ENCODE data around the gene PCID2.

PCID2 gene

DNA sequence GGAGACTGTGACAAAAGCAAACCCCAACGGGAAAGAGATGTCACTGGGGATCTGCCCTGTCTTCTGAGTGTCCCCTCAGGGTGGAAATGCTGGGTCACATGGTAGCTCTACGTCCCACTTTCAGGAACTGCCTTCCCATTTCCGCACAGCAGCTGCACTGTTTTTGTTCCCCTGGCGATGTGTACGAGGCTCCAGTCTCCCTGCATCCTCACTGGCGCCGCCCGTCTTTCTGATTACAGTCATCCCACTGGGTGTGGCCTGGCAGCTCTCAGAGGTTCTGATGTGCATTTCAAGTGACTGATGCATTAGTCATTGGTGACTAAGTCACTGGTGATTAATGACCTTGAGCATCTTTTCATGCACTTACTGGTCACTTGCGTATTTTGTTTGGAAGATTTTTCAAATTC, 21.2 kb downstream of the PCID2 start:
- DNase-seq (ENCODE audit: low read depth) = peak; percentile 47

GRCh38 chr13:113186061-113186900, 22.2 kb downstream of the PCID2 start:
- no peak for DNase-seq (ENCODE audit: low read depth)

DNA sequence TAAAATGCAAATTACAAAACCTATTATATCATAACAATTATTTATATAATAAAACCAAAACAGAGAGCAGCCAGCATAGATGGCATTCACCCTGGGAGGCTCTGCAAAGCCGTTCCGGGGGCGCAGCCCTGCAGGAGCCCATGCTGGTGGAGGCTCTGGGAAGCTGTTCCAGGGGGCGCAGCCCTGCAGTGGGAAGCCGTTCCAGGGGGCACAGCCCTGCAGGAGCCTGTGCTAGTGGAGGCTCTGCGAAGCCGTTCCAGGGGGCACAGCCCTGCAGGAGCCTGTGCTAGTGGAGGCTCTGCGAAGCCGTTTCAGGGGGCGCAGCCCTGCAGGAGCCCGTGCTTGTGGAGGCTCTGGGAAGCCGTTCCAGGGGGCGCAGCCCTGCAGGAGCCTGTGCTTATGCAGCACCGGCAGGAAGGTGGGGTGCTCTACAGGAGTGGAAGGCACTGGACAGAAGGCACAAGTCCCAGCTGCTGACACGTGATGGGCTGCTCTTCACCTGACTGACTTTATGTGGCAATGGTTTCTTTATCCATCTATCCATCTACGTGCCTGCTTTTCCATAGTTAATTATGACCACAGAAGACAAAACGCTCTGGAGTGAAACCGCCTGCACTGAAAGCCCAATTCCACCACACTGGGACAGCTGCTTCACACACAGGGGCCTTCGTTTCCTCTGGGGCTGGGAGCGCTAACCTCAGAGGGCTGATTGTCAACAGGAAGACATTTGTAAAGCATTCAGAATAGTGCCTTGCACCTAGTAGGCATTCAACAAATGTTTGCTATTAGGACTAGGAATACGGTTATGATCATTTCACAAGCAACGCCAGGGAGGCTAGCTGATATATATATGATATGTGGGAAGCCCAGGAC, 23.7 kb downstream of the PCID2 start:
- DNase-seq (ENCODE audit: low read depth) = no peak

GRCh38 chr13:113183450-113184129, 24.9 kb downstream of the PCID2 start:
- no peak for DNase-seq (ENCODE audit: low read depth)

DNA sequence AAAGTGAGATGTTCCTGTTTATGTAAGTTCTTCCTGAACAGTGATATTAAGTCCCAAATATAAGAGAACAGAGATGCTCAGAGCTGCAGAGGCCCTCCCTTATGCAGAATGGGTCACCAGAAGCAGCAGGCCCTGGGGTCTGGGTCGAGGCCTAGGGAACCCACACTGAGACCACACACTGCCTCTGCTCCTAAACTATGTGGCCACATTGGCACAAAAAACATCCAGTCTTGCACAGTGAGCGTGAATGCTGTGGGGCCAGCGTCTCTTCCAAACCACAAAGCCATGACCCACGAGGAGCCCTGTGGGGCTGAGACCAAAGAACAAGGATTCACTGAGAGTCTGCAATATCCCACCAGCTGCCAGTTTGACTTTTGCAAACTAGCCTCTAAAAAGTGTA, 26.4 kb downstream of the PCID2 start:
- no peak for DNase-seq (ENCODE audit: low read depth)

GRCh38 chr13:113179374-113180230, 28.9 kb downstream of the PCID2 start:
- DNase-seq (ENCODE audit: low read depth) = no peak

GRCh38 chr13:113178896-113179167, 29.6 kb downstream of the PCID2 start:
- DNase-seq (ENCODE audit: low read depth) = no peak

- no peak for DNase-seq (ENCODE audit: low read depth)
Observed at GRCh38 chr13:113178070-113178895, 30.2 kb downstream of the PCID2 start.

DNA sequence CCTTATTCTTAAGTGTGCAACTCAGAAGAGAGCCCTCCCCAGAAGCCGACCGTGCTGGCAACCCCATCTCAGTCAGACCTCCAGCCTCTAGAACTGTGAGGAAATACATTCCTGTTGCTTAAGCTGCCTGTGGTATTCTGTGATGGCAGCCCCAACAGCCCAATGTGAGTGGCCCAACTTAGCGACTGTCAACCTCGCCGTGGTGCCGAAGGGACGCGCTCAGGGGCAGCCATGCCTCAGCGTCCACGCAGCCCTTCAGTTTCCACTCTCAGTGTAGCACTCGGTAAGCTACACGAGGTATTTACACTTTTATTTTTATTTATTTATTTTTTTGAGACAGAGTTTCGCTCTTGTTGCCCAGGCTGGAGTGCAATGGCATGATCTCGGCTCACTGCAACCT, 31.6 kb downstream of the PCID2 start:
- DNase-seq (ENCODE audit: low read depth) = no peak

DNA sequence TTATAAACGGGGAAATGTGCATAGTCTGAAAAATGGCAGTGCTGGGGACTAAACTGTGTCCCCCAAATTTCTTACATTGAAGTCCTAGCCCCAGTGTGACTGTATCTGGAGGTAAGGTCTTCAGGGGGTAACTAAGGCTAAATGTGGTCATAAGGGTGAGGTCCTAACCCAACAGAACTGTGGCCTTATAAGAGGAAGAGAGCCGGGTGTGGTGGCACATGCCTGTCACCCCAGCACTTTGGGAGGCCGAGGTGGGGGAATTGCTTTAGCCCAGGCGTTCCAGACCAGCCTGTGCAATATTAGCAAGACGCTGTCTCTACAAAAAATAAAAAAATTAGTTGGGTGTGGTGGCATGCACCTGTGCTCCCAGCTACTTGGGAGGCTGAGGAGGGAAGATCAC, 32.2 kb downstream of the PCID2 start:
- DNase-seq (ENCODE audit: low read depth) = no peak

- DNase-seq (ENCODE audit: low read depth) = no peak
Observed at GRCh38 chr13:113172419-113172926, 36.0 kb downstream of the PCID2 start.

DNA sequence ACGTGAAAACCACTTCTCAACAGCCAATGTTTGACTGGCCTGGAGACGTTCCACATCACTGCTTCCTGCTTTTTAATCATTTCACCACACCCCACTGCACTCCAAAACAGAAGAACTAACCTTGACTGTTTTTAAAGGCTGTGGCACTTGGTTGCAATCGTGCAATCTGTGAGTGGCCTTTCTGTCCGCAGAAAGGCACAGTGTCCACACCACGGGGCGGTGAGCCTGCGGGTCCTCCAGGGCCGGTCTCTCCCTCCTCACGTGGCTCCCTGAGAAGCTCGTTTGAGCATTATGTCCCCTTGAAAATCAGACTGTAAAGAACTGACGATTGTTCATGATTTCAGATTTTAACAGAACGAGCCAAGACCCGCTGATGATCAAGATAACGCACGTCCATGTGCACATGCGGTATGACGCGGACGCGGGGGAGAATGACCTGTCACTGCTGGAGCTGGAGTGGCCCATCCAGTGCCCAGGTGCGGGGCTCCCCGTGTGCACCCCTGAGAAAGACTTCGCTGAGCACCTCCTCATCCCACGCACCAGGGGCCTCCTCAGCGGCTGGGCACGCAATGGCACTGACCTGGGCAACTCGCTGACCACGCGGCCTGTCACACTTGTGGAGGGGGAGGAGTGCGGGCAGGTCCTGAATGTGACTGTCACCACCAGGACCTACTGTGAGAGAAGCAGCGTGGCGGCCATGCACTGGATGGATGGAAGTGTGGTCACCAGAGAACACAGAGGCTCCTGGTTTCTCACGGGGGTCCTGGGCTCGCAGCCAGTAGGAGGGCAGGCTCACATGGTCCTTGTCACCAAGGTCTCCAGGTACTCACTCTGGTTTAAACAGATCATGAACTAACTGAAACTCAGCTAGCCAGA, 37.0 kb downstream of the PCID2 start:
- no peak for DNase-seq (ENCODE audit: low read depth)

DNA sequence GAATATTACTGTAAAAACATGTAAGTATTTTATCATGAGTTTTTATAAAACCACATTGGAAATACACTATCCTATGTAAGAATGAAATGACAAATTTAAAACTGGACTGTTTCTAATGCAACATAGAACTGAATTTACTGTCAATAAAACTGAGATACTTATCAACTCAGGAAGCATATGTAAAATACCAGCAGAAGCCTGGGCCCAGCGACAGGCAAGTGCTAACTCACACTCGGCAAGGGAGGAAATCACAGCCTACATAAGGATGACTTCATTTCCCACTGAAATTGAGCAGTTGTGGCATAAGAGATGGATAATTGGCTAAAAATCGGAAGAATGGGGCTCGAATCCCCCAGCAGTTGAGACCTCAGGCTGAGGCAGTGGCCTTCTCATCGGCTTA, 38.0 kb downstream of the PCID2 start:
- no peak for DNase-seq (ENCODE audit: low read depth)

DNA sequence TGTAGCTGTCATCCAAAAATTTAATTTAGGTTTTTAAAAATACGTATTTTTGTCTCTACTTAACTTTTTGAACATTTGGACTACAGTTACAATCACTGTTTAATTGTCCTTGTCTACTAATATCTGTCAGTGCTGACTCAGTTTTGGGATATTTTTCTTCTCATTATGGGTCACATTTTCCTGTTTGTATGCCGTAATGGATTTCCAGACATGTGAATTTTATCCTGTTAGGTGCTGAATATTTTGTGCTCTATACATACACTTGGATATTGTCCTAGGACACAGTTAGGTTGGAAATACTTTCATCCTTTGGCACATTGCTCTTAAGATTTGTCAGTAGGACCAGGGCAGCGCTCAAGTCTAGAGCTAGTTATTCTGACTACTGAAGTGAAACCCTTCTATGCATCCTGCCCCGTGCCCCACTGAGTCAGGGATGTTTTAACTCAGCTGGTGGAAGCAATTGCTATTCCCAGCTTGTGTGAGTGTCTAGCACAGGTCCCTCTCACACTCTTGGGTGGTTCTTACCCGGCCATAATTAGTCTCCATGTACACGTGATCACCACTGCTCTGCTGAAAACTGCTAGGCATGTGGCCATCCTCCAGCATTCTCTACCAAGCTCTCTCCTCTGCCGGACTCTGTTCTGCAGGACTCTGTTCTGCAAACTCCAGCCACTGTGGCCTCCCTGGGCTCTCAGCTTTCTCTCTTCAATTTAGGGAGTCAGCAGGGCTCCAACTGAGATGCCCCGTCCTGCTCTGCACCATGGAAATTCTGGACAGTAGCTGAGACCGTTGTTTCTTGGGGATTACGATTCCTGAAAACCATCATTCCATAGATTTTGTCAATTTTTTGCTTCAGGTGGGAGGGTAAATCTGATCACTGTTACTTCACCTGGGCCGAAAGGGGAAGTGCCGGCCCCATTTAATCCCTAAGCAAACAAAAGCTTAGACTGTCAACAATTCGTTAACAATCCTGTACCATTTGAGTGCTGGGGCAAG, 38.9 kb downstream of the PCID2 start:
- DNase-seq (ENCODE audit: low read depth) = no peak

GRCh38 chr13:113168211-113168610, 40.3 kb downstream of the PCID2 start:
- no peak for DNase-seq (ENCODE audit: low read depth)

DNA sequence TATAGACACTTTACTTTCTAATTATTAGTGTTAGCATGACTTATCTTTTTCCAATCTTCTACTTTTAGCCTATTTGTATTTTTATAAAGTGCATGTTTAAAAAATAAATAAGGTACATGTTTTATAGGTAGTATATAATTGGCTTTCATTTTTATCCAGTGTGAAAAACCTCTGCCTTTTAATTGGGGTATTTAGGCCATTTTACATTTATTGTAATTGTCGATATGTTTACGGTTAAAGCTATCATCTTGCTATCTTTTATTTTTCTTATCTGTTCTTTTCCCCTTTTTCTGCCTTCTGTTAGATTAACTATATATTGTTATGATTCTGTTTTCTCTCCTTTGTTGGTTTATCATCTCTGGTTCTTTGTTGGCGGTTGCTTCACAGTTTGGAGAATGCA, 40.9 kb downstream of the PCID2 start:
- no peak for DNase-seq (ENCODE audit: low read depth)

GRCh38 chr13:113167155-113167554, 41.3 kb downstream of the PCID2 start:
- no peak for DNase-seq (ENCODE audit: low read depth)

DNA sequence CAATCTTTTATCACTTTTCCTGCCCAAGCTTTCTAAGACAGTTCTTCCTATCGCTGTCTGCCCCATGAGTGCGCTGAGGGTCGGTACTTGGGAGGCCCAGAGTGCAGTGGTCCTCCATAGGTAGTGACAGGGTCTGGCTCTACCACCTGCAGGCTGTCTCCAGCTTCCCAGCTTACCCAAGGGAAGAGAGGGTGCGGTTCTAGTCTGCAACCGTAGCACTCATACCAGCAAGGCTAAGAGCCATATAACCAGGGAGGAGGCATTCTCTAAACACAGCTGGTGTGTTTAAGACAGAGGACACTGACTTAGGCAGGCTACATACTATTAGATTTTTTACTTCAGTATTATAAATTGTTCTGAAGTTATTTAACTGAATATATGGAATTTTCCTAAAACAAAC, 41.8 kb downstream of the PCID2 start:
- DNase-seq (ENCODE audit: low read depth) = no peak

DNA sequence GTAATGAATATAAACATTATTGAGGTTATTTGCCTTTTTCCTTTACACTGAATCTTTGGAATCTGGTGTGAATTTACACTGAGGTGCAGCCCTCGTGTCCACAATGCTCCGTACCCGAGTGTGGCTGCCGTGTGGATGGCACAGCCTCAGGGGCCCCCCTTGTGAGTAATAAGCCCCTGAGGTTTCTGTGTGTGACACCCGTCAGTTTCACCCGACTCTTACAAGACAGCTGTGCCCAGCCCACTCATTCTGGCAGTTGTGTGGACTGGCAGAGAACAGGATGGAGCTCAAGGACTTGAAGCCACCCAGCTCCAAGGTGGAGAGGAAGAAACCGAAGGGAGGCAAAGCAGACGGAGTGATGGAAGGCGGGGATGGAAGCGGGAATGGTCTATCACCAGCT, 42.2 kb downstream of the PCID2 start:
- DNase-seq (ENCODE audit: low read depth) = no peak
